HepG2 (cell line): ENCODE results near the gene CHAF1A. TPM values are rescaled to one million over a fixed set of nuclear protein-coding genes. Genes with fewer than 3 reads are reported as not detected.

Experiments
- CBFB ChIP-seq: sonication (generic); formaldehyde crosslinking; IDR thresholded peaks from 2 replicates; pipeline ENCODE4 v1.4.0; 2020; ENCODE audit warnings: missing genetic modification reagents
- DNMT3B ChIP-seq: conservative IDR thresholded peaks from 2 replicates; pipeline ENCODE4 v1.6.1; 2016; ENCODE audit warnings: missing biosample characterization, control low read depth
- HNF4G ChIP-seq, 2 experiments: sonication (generic) in 1 of 2; formaldehyde crosslinking in 1 of 2; IDR thresholded peaks; 2 replicates each; pipeline versions ENCODE4 v1.4.0 to v1.6.1; 2011 to 2020; ENCODE audit warnings: borderline replicate concordance in 2 of 2, low read depth in 2 of 2, mild to moderate bottlenecking in 2 of 2, low read length in 1 of 2, missing genetic modification reagents in 1 of 2, moderate library complexity in 1 of 2
- NONO ChIP-seq, 2 experiments: fragments of 450-650 bp in 1 of 2; sonication (generic) in 1 of 2; formaldehyde crosslinking in 1 of 2; IDR thresholded peaks in 1 of 2; conservative IDR thresholded peaks in 1 of 2; 2 replicates each; pipeline versions ENCODE4 v1.6.1 to v1.8.0; 2017 to 2022; ENCODE audit warnings: mild to moderate bottlenecking in 1 of 2, missing genetic modification reagents in 1 of 2, moderate library complexity in 1 of 2
- PHB2 ChIP-seq: fragments of 450-650 bp; IDR thresholded peaks from 2 replicates; pipeline ENCODE4 v1.6.1; 2018; ENCODE audit not compliant: partially characterized antibody
- RAD21 ChIP-seq: fragments of 450-650 bp; formaldehyde crosslinking; IDR thresholded peaks from 2 replicates; pipeline ENCODE4 v1.5.0; 2020; ENCODE audit warnings: mild to moderate bottlenecking
- SMAD9 ChIP-seq: sonication (generic); formaldehyde crosslinking; IDR thresholded peaks from 2 replicates; pipeline ENCODE4 v1.5.1; 2020; ENCODE audit warnings: mild to moderate bottlenecking, missing genetic modification reagents
- SNAPC4 ChIP-seq: sonication (generic); formaldehyde crosslinking; IDR thresholded peaks from 2 replicates; pipeline ENCODE4 v1.4.0; 2020; ENCODE audit warnings: mild to moderate bottlenecking, missing genetic modification reagents
- SP5 ChIP-seq: IDR thresholded peaks from 2 replicates; pipeline ENCODE4 v1.6.1; 2016; ENCODE audit warnings: low read depth, borderline replicate concordance
- ZBTB4 ChIP-seq: sonication (generic); formaldehyde crosslinking; IDR thresholded peaks from 2 replicates; pipeline ENCODE4 v1.4.0; 2020; ENCODE audit warnings: missing genetic modification reagents, mild to moderate bottlenecking, borderline replicate concordance
- ZEB1 ChIP-seq: IDR thresholded peaks from 2 replicates; pipeline ENCODE4 v1.6.1; 2012; ENCODE audit warnings: mild to moderate bottlenecking, low read depth, inconsistent platforms; ENCODE audit not compliant: insufficient replicate concordance
- ZGPAT ChIP-seq: IDR thresholded peaks from 2 replicates; pipeline ENCODE4 v1.6.1; 2016; ENCODE audit warnings: mild to moderate bottlenecking
- ZNF280B ChIP-seq: sonication (generic); formaldehyde crosslinking; IDR thresholded peaks from 2 replicates; pipeline ENCODE4 v1.5.0; 2020; ENCODE audit warnings: missing genetic modification reagents, mild to moderate bottlenecking, borderline replicate concordance
- ZNF580 ChIP-seq: IDR thresholded peaks from 2 replicates; pipeline ENCODE4 v1.6.1; 2016; ENCODE audit warnings: low read depth, borderline replicate concordance
- ZNF597 ChIP-seq: sonication (generic); formaldehyde crosslinking; IDR thresholded peaks from 2 replicates; pipeline ENCODE4 v1.5.0; 2020; ENCODE audit warnings: missing genetic modification reagents
- ZNF629 ChIP-seq: sonication (generic); formaldehyde crosslinking; conservative IDR thresholded peaks from 2 replicates; pipeline ENCODE4 v1.5.0; 2020; ENCODE audit warnings: missing genetic modification reagents
- polyA plus RNA-seq, 8 experiments: library from polyadenylated mRNA; depleted of rRNA in 3 of 8; stranded (reverse) in 7 of 8; unstranded in 1 of 8; fragments of >200 nt; fragmentation: Illumina TruSeq in 4 of 8; extraction: Trizol in 4 of 8; gene quantifications; 2 replicates each; pipeline versions ENCODE4 v1.2.1 to v1.2.3, GENCODE V29; 2011 to 2016; ENCODE audit warnings: low read depth in 4 of 8, missing spikeins in 1 of 8, mixed read lengths in 1 of 8; ENCODE audit not compliant: insufficient read depth in 1 of 8
- total RNA-seq, 5 experiments: library from RNA; depleted of rRNA; stranded (reverse); fragments of >200 nt; fragmentation: Illumina TruSeq; extraction: Trizol; gene quantifications; 2 replicates each; pipeline ENCODE4 v1.2.3, GENCODE V29; 2016; ENCODE audit warnings: low read depth in 1 of 5

CHAF1A gene
- total and polyA plus RNA-seq, 2 of the 13 experiments (the other 11 are each of a cell fraction or from before 2014, with no cell fraction given): 11.0 to 34.8 TPM

GRCh38 chr19:4406626-4407025, 4.2 kb downstream of the CHAF1A start (continued):
- no peak for TF ChIP-seq SNAPC4 (CRISPR knock-in tag)
- TF ChIP-seq SMAD9 (CRISPR knock-in tag): no peak
- no peak for TF ChIP-seq ZNF597 (CRISPR knock-in tag)
- TF ChIP-seq ZBTB4 (CRISPR knock-in tag): no peak
- TF ChIP-seq CBFB: no peak
- TF ChIP-seq SP5 (CRISPR knock-in tag): peak; percentile 84
- 0 out of 2 replicates have a peak, but pooled peaks have one; percentile 5 for TF ChIP-seq RAD21 (CRISPR knock-in tag)
- no peak for TF ChIP-seq PHB2
- no peak for TF ChIP-seq NONO (IDR thresholded peaks at IDR 0.05)
- TF ChIP-seq NONO (CRISPR knock-in tag; conservative IDR thresholded peaks at IDR 0.05): no peak
- TF ChIP-seq HNF4G (IDR thresholded peaks at IDR 0.05; ENCODE audit: borderline replicate concordance, low read depth, low read length): 0 out of 2 replicates have a peak, but pooled peaks have one; percentile 21
- no peak for TF ChIP-seq HNF4G (CRISPR knock-in tag; IDR thresholded peaks at IDR 0.05; ENCODE audit: borderline replicate concordance, low read depth)
- 0 out of 2 replicates have a peak, but pooled peaks have one; percentile 21 for TF ChIP-seq ZGPAT (CRISPR knock-in tag)
- peak; percentile 67 for TF ChIP-seq ZEB1
- TF ChIP-seq ZNF280B (CRISPR knock-in tag): no peak
- TF ChIP-seq ZNF629: peak; percentile 31; the same call in 1 of the 2 replicates
- TF ChIP-seq ZNF580: no peak
- no peak for TF ChIP-seq DNMT3B (CRISPR knock-in tag)
